Measurements from ENCODE around the gene MED22. TPM values are rescaled to one million over a fixed set of nuclear protein-coding genes. Genes with fewer than 3 reads are reported as not detected.

MED22 gene
- polyA plus RNA-seq, 1 donor (not counting 4 experiments of a cell fraction or from before 2014, with no cell fraction given): 15.9 TPM

DNA sequence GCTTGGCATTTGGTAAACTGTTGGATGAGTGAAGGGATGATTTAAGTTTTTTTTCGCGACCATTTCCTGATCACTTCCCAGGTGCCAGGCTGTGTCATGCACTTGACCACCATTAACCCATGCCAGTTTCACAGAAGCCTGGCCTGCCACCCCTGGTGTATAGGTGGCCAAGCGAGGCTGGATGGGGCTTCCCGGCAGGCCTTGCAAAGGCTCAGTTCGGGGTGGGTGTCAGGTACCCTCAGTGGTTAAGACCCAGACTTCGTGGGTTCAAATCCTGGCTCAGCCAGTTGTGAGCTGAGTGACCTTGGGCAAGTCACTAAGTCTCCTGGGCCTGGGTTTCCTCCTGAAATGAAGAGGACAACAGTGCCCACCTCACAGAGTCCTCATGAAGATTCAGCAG lies 2.3 kb downstream of the MED22 start:
- H3K79me2 ChIP-seq (ENCODE audit: control insufficient read depth, insufficient read depth, low read length): peaks cover 45% of the 10 kb centered on the region
- H3K4me1 ChIP-seq (ENCODE audit: control insufficient read depth, extremely low read depth, insufficient read depth, low read length): peaks cover 19% of the 10 kb centered on the region
- TF ChIP-seq EZH2 (IDR thresholded peaks at IDR 0.05; ENCODE audit: low read length): no peak
- TF ChIP-seq, protein P1, sequence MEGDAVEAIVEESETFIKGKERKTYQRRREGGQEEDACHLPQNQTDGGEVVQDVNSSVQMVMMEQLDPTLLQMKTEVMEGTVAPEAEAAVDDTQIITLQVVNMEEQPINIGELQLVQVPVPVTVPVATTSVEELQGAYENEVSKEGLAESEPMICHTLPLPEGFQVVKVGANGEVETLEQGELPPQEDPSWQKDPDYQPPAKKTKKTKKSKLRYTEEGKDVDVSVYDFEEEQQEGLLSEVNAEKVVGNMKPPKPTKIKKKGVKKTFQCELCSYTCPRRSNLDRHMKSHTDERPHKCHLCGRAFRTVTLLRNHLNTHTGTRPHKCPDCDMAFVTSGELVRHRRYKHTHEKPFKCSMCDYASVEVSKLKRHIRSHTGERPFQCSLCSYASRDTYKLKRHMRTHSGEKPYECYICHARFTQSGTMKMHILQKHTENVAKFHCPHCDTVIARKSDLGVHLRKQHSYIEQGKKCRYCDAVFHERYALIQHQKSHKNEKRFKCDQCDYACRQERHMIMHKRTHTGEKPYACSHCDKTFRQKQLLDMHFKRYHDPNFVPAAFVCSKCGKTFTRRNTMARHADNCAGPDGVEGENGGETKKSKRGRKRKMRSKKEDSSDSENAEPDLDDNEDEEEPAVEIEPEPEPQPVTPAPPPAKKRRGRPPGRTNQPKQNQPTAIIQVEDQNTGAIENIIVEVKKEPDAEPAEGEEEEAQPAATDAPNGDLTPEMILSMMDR (optimal IDR thresholded peaks at IDR 0.05 in 1 of 3, IDR thresholded peaks at IDR 0.05 in 1 of 3, conservative IDR thresholded peaks at IDR 0.05 in 1 of 3; ENCODE audit: extremely low read depth in 1 of 3, insufficient read depth in 2 of 3, low read length in 3 of 3): no peak
- no peak overlapping the region for H3K4me2 ChIP-seq (ENCODE audit: control insufficient read depth, extremely low read depth, insufficient read depth, low read depth, low read length)
- H2AFZ ChIP-seq (ENCODE audit: control insufficient read depth, low read length): no peak overlapping the region
- H4K20me1 ChIP-seq (ENCODE audit: control insufficient read depth, extremely low read depth, insufficient read depth, low read length): peaks cover 3% of the 10 kb centered on the region
- H3K36me3 ChIP-seq (ENCODE audit: control insufficient read depth in 2 of 2, extremely low read depth in 1 of 2, insufficient read depth in 2 of 2, low read length in 2 of 2): peaks cover 52 to 63% of the 10 kb centered on the region in 2 experiments
- H3K27ac ChIP-seq (ENCODE audit: control insufficient read depth, insufficient read depth, low read length): no peak overlapping the region
- H3K4me3 ChIP-seq (ENCODE audit: control insufficient read depth in 2 of 3, extremely low read depth in 1 of 3, insufficient read depth in 2 of 3, low read depth in 1 of 3, low read length in 3 of 3): no peak overlapping the region
- DNase-seq (ENCODE audit: low read depth, low spot score) (no peak), FAIRE-seq (no peak)
- H3K9ac ChIP-seq (ENCODE audit: control insufficient read depth, extremely low read depth, insufficient read depth, low read length): no peak overlapping the region
- H3K9me3 ChIP-seq (ENCODE audit: control insufficient read depth, low read depth, low read length): no peaks in the 10 kb centered on the region
- no peaks in the 10 kb centered on the region for H3K27me3 ChIP-seq (ENCODE audit: control insufficient read depth, extremely low read depth, insufficient read depth, low read length)
- dilution Hi-C loops (cut with MboI; ENCODE audit: extremely low pct_ligation_motif_present, low sequenced_read_pairs): no loop called here
- no peaks in the 10 kb centered on the region for H3K9me1 ChIP-seq (ENCODE audit: control insufficient read depth, extremely low read depth, insufficient read depth, low read length)

DNA sequence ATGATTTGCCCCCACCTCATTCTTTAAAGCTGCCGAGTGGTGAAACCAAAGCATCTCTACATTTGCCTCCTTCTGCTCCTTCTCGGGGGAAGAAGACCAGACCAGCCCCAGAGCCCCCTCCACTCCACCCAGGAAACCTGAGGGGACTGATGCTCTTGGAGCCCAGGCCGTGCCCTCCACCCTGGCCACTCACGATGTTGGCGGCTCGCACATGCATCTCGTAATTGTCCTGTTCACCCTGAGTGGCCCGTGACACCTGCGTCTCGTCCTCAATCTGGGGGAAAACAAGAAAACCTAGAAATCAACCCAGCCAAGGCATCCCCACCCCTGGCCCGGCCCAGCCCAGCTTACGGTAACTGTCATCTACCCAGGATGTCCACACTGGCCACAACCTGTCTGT lies 3.0 kb downstream of the MED22 start:
- Histone ChIP-seq H3K27me3 (ENCODE audit: control insufficient read depth, extremely low read depth, insufficient read depth, low read length) (no peaks in the 10 kb centered on the region), H3K4me2 (ENCODE audit: control insufficient read depth, extremely low read depth, insufficient read depth, low read depth, low read length) (no peak overlapping the region), H3K79me2 (ENCODE audit: control insufficient read depth, insufficient read depth, low read length) (peaks cover 42% of the 10 kb centered on the region), H3K4me1 (ENCODE audit: control insufficient read depth, extremely low read depth, insufficient read depth, low read length) (peaks cover 17% of the 10 kb centered on the region), H3K36me3 (ENCODE audit: control insufficient read depth in 2 of 2, extremely low read depth in 1 of 2, insufficient read depth in 2 of 2, low read length in 2 of 2) (peaks cover 48 to 61% of the 10 kb centered on the region in 2 experiments), H3K27ac (ENCODE audit: control insufficient read depth, insufficient read depth, low read length) (no peak overlapping the region), H3K9ac (ENCODE audit: control insufficient read depth, extremely low read depth, insufficient read depth, low read length) (no peak overlapping the region), H4K20me1 (ENCODE audit: control insufficient read depth, extremely low read depth, insufficient read depth, low read length) (peaks cover 3% of the 10 kb centered on the region), H3K9me1 (ENCODE audit: control insufficient read depth, extremely low read depth, insufficient read depth, low read length) (no peaks in the 10 kb centered on the region), H3K4me3 (ENCODE audit: control insufficient read depth in 2 of 3, extremely low read depth in 1 of 3, insufficient read depth in 2 of 3, low read depth in 1 of 3, low read length in 3 of 3) (no peak overlapping the region), H3K9me3 (ENCODE audit: control insufficient read depth, low read depth, low read length) (no peaks in the 10 kb centered on the region), H2AFZ (ENCODE audit: control insufficient read depth, low read length) (no peak overlapping the region)
- DNase-seq (ENCODE audit: low read depth, low spot score): no peak
- dilution Hi-C loops (cut with MboI; ENCODE audit: extremely low pct_ligation_motif_present, low sequenced_read_pairs): no loop called here
- no peak for FAIRE-seq
- TF ChIP-seq EZH2 (IDR thresholded peaks at IDR 0.05; ENCODE audit: low read length): no peak
- TF ChIP-seq, protein P1 (optimal IDR thresholded peaks at IDR 0.05 in 1 of 3, IDR thresholded peaks at IDR 0.05 in 1 of 3, conservative IDR thresholded peaks at IDR 0.05 in 1 of 3; ENCODE audit: extremely low read depth in 1 of 3, insufficient read depth in 2 of 3, low read length in 3 of 3): no peak
